ENCODE results near the gene LRRTM3. TPM values are rescaled to one million over a fixed set of nuclear protein-coding genes. Genes with fewer than 3 reads are reported as not detected.

Gene LRRTM3
- total RNA-seq, 1 experiment from 2014 or later = not detected

- DNase-seq (ENCODE audit: extremely low read depth, low read depth) = no peak
Observed at GRCh38 chr10:67011480-67011879, 85.6 kb downstream of the LRRTM3 start.

GRCh38 chr10:67011981-67012380, 86.1 kb downstream of the LRRTM3 start:
- DNase-seq (ENCODE audit: extremely low read depth, low read depth) = no peak

- DNase-seq (ENCODE audit: extremely low read depth, low read depth) = no peak
Observed at GRCh38 chr10:67015225-67015624, 89.4 kb downstream of the LRRTM3 start.

- DNase-seq (ENCODE audit: extremely low read depth, low read depth) = no peak
Observed at GRCh38 chr10:67017218-67017617, 91.4 kb downstream of the LRRTM3 start.

- no peak for DNase-seq (ENCODE audit: extremely low read depth, low read depth)
Observed at GRCh38 chr10:67022099-67022498, 96.3 kb downstream of the LRRTM3 start.

GRCh38 chr10:67033878-67034277, 108.0 kb downstream of the LRRTM3 start:
- no peak for DNase-seq (ENCODE audit: extremely low read depth, low read depth)

GRCh38 chr10:67036808-67037207, 111.0 kb downstream of the LRRTM3 start:
- DNase-seq (ENCODE audit: extremely low read depth, low read depth) = no peak

GRCh38 chr10:67043041-67043440, 117.2 kb downstream of the LRRTM3 start:
- DNase-seq (ENCODE audit: extremely low read depth, low read depth) = no peak

- no peak for DNase-seq (ENCODE audit: extremely low read depth, low read depth)
Observed at GRCh38 chr10:67045404-67045803, 119.6 kb downstream of the LRRTM3 start.

GRCh38 chr10:67046507-67046906, 120.7 kb downstream of the LRRTM3 start:
- DNase-seq (ENCODE audit: extremely low read depth, low read depth) = no peak

GRCh38 chr10:67049988-67050387, 124.2 kb downstream of the LRRTM3 start:
- no peak for DNase-seq (ENCODE audit: extremely low read depth, low read depth)

- DNase-seq (ENCODE audit: extremely low read depth, low read depth) = no peak
Observed at GRCh38 chr10:67050415-67050814, 124.6 kb downstream of the LRRTM3 start.

GRCh38 chr10:67072654-67073053, 146.8 kb downstream of the LRRTM3 start:
- DNase-seq (ENCODE audit: extremely low read depth, low read depth) = no peak

- no peak for DNase-seq (ENCODE audit: extremely low read depth, low read depth)
Observed at GRCh38 chr10:67075491-67075971, 149.7 kb downstream of the LRRTM3 start.

- no peak for DNase-seq (ENCODE audit: extremely low read depth, low read depth)
Observed at GRCh38 chr10:67076144-67076543, 150.3 kb downstream of the LRRTM3 start.

- DNase-seq (ENCODE audit: extremely low read depth, low read depth) = peak; percentile 12
Observed at GRCh38 chr10:67077376-67077775, 151.5 kb downstream of the LRRTM3 start.

- DNase-seq (ENCODE audit: extremely low read depth, low read depth) = no peak
Observed at GRCh38 chr10:67079126-67079525, 153.3 kb downstream of the LRRTM3 start.

- no peak for DNase-seq (ENCODE audit: extremely low read depth, low read depth)
Observed at GRCh38 chr10:67086327-67087134, 160.7 kb downstream of the LRRTM3 start.

GRCh38 chr10:67087135-67087425, 161.2 kb downstream of the LRRTM3 start:
- no peak for DNase-seq (ENCODE audit: extremely low read depth, low read depth)

GRCh38 chr10:67088036-67088435, 162.2 kb downstream of the LRRTM3 start:
- DNase-seq (ENCODE audit: extremely low read depth, low read depth) = no peak

GRCh38 chr10:67095531-67095930, 169.7 kb downstream of the LRRTM3 start:
- no peak for DNase-seq (ENCODE audit: extremely low read depth, low read depth)

- DNase-seq (ENCODE audit: extremely low read depth, low read depth) = no peak
Observed at GRCh38 chr10:67098461-67098860, 172.6 kb downstream of the LRRTM3 start.

- DNase-seq (ENCODE audit: extremely low read depth, low read depth) = no peak
Observed at GRCh38 chr10:67100951-67101350, 175.1 kb downstream of the LRRTM3 start.

Data from NCI-H460 (cell line).